ENCODE measurements around the gene KCNIP4. TPM values are rescaled to one million over a fixed set of nuclear protein-coding genes. Genes with fewer than 3 reads are reported as not detected.

The KCNIP4 gene
- total and polyA plus RNA-seq, 2 of the 8 experiments (the other 6 are each of a cell fraction or from before 2014, with no cell fraction given) = 0.06 TPM; not detected in 1

DNA sequence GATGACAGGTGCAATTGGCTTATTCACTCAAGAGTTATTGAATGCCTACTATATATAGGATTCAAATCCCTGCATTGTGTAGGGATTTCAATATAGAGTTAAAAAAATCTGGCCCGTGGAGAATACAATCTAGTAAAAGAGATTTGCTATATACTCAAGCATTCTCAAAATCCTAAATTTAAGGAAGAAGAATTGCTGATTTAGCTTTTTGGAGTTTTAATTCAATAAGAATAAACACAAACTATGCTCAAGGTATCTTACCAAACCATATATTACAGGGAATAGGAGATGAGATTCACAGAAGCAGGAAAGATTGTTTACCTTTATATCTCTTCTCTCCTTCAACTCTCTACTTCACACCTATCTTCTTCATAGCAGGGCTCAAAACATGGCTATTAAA is 771.5 kb downstream of the KCNIP4 start:
- POLR2A ChIA-PET (ENCODE audit: partially characterized antibody) = no interaction called here
- Histone ChIP-seq H3K27ac (ENCODE audit: low read depth, low read length) (no peak overlapping the region), H4K91ac (replicated peaks; ENCODE audit: insufficient read length, low read length) (no peak overlapping the region), H3K4me1 (replicated peaks in 1 of 4; ENCODE audit: control insufficient read depth in 3 of 4, insufficient read depth in 4 of 4, low read length in 3 of 4) (no peaks in the 10 kb centered on the region), H3K4me2 (ENCODE audit: insufficient read depth in 1 of 2, low read depth in 2 of 2, low read length in 2 of 2) (no peak overlapping the region), H3K4me3 (ENCODE audit: extremely low read depth in 1 of 4, insufficient read depth in 2 of 4, low read depth in 3 of 4, low read length in 4 of 4) (no peak overlapping the region), H4K5ac (ENCODE audit: insufficient read length, low read depth, low read length) (no peak overlapping the region), H3K14ac (ENCODE audit: insufficient read length) (no peak overlapping the region), H2BK5ac (ENCODE audit: low read depth, low read length) (no peak overlapping the region), H3K4ac (replicated peaks; ENCODE audit: insufficient read length, low read depth, low read length) (no peak overlapping the region), H2BK15ac (ENCODE audit: low read length) (no peak overlapping the region), H3K79me2 (ENCODE audit: control insufficient read depth in 1 of 2, insufficient read depth in 2 of 2, low read length in 2 of 2) (no peaks in the 10 kb centered on the region), H2BK20ac (ENCODE audit: low read length) (no peak overlapping the region), H2AFZ (ENCODE audit: low read length) (no peak overlapping the region), H3K56ac (replicated peaks; ENCODE audit: insufficient read length, low read depth, low read length) (no peak overlapping the region), H4K8ac (ENCODE audit: extremely low read depth, insufficient read depth, low read length) (no peak overlapping the region), H2AK5ac (ENCODE audit: low read depth, low read length) (no peak overlapping the region), H3K79me1 (ENCODE audit: low read depth, low read length) (no peaks in the 10 kb centered on the region), H3K27me3 (replicated peaks in 1 of 4; ENCODE audit: control insufficient read depth in 3 of 4, extremely low read depth in 1 of 4, insufficient read depth in 3 of 4, low read length in 3 of 4) (no peaks in the 10 kb centered on the region), H3K23me2 (ENCODE audit: low read depth, low read length) (no peaks in the 10 kb centered on the region), H3K9me3 (ENCODE audit: insufficient read depth in 2 of 2, low read depth in 1 of 2, low read length in 1 of 2) (no peaks in the 10 kb centered on the region), H2BK120ac (replicated peaks; ENCODE audit: low read depth, low read length) (no peak overlapping the region), H3K36me3 (ENCODE audit: control insufficient read depth in 2 of 4, insufficient read depth in 4 of 4, low read length in 3 of 4) (no peaks in the 10 kb centered on the region), H2BK12ac (ENCODE audit: low read depth, low read length) (no peak overlapping the region), H3K18ac (ENCODE audit: extremely low read depth, low read length) (no peak overlapping the region), H3K23ac (ENCODE audit: insufficient read length) (no peak overlapping the region), H4K20me1 (replicated peaks in 1 of 2; ENCODE audit: control insufficient read depth in 1 of 2, insufficient read depth in 2 of 2, low read length in 2 of 2) (no peaks in the 10 kb centered on the region), H3K9ac (replicated peaks in 1 of 4; ENCODE audit: extremely low read depth in 1 of 4, low read depth in 3 of 4, low read length in 3 of 4) (no peak overlapping the region)
- DNase-seq (ENCODE audit: low read depth in 1 of 2, low spot score in 2 of 2) (no peak), FAIRE-seq (no peak)
- TF ChIP-seq MAFK (IDR thresholded peaks at IDR 0.05; ENCODE audit: low read depth, low read length) (no peak), ZNF274 (IDR thresholded peaks at IDR 0.05; ENCODE audit: borderline replicate concordance, extremely low read depth, low read length) (no peak), CEBPB (IDR thresholded peaks at IDR 0.05; ENCODE audit: low read depth, low read length) (no peak), ASH2L (IDR thresholded peaks at IDR 0.05; ENCODE audit: low read length) (no peak), RNF2 (IDR thresholded peaks at IDR 0.05; ENCODE audit: borderline replicate concordance, low read depth, low read length, missing control alignments, poor library complexity, severe bottlenecking) (no peak), GABPA (IDR thresholded peaks at IDR 0.05; ENCODE audit: borderline replicate concordance, insufficient read depth, low read length) (no peak), SAP30 (IDR thresholded peaks at IDR 0.05; ENCODE audit: insufficient read depth, insufficient replicate concordance, low read length) (no peak)
- CTCF ChIA-PET (ENCODE audit: partially characterized antibody) = no interaction called here
- 83% methylated on average over 1 of the region's 1 CpG; no CpG with 5 or more reads in 1 of the 2 experiments for WGBS, 2 experiments (ENCODE audit: extremely low coverage in 1 of 2, insufficient coverage in 1 of 2, insufficient read length in 1 of 2, insufficient replicate concordance in 2 of 2, low coverage in 1 of 2, low lambda C conversion rate in 2 of 2, missing lambda C conversion rate in 1 of 2)

Data from H1 (cell line).